Peyer's patch (tissue), 4 donors: ENCODE data around the gene ZNF691.
"Not testable (repeated sequence)": the region's sequence is repeated elsewhere in the genome, so short reads cannot be mapped to it uniquely, and the experiment has no call there.

Experiments used
- POLR2A ChIP-seq, 2 donors: fragments of 450-650 bp; IDR thresholded peaks; one replicate each; pipeline ENCODE4 v1.5.1; 2017; ENCODE audit warnings: antibody characterized with exemption in 2 of 2, mild to moderate bottlenecking in 2 of 2, moderate library complexity in 2 of 2
- TF ChIP-seq, protein P1 (sequence below), 6 experiments: fragments of 450-650 bp in 4 of 6; fragments of 200-600 bp in 2 of 6; sonication (generic) in 1 of 6; IDR thresholded peaks; one replicate each; pipeline ENCODE4 v1.5.1; 2017 to 2019; ENCODE audit warnings: antibody characterized with exemption in 6 of 6, mild to moderate bottlenecking in 3 of 6, moderate library complexity in 1 of 6

DNA sequence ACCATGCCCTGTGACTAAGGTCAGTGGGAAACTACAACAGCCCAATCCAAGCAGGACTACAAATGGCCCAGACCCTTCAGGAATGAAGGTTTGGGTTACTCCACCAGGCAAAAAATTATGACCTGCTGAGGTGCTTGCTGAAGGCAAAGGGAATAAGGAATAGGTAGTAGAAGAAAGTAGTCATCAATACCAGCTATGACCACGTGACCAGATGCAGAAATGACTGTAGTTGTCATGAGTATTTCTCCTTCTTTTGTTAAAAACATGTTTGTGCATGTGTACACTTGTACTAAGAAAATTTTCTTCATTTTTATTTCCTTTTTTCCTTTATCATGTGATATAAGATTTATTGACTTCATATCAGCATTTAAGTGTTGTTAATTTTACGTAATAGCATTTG is 22.8 kb downstream of the ZNF691 start:
- TF ChIP-seq, protein P1, sequence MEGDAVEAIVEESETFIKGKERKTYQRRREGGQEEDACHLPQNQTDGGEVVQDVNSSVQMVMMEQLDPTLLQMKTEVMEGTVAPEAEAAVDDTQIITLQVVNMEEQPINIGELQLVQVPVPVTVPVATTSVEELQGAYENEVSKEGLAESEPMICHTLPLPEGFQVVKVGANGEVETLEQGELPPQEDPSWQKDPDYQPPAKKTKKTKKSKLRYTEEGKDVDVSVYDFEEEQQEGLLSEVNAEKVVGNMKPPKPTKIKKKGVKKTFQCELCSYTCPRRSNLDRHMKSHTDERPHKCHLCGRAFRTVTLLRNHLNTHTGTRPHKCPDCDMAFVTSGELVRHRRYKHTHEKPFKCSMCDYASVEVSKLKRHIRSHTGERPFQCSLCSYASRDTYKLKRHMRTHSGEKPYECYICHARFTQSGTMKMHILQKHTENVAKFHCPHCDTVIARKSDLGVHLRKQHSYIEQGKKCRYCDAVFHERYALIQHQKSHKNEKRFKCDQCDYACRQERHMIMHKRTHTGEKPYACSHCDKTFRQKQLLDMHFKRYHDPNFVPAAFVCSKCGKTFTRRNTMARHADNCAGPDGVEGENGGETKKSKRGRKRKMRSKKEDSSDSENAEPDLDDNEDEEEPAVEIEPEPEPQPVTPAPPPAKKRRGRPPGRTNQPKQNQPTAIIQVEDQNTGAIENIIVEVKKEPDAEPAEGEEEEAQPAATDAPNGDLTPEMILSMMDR (IDR thresholded peaks at IDR 0.05), result not testable (repeated sequence)
- TF ChIP-seq POLR2A (IDR thresholded peaks at IDR 0.05), result not testable (repeated sequence)
